Measurements from ENCODE around the gene RCOR1. TPM values are rescaled to one million over a fixed set of nuclear protein-coding genes. Genes with fewer than 3 reads are reported as not detected.
"Not testable (repeated sequence)": the region's sequence is repeated elsewhere in the genome, so short reads cannot be mapped to it uniquely, and the experiment has no call there.

Gene RCOR1
- total RNA-seq, 2 experiments from 2014 or later = 22.1 to 23.4 TPM

DNA sequence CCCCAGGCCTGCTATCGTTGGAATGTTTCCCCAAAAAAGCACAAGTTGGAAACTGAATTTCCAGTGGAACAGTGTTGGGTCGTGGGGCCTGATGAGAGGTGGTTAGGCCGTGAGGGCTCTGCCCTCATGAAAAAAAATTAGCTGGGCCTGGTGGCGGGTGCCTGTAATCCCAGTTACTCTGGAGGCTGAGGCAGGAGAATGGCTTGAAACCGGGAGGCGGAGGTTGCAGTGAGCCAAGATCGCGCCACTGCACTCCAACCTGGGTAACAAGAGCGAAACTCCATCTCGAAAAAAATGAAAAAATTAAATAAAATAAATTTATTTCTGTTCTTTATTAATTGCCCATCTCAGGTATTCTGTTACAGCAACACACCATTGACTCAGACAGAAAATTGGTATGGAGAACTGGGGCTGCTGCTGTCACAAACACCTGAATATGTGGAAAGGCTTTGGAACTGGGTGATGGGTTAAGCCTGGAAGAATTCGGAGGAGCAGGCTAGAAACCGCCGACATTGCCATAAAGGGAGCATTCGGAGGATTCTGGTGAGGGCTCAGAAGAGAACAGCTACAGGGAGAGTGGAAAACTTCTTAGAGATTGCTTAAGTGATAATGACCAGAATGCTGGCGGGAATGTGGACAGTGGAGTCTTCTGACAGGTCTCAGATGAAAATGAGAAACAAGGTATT is 17.1 kb upstream of the RCOR1 start:
- H3K4me3 Mint-ChIP-seq = no peak overlapping the region
- CTCF ChIA-PET = interaction anchor here (0.9 to 1.6 kb wide), 2 partner anchors 9 to 124 kb away, joined by 3 read pairs; no protein-coding TSS in a partner anchor
- H3K9me3 Mint-ChIP-seq = no peaks in the 10 kb centered on the region
- no peaks in the 10 kb centered on the region for H3K36me3 Mint-ChIP-seq (ENCODE audit: low read depth)
- no peak for DNase-seq
- H3K4me1 Mint-ChIP-seq = peaks cover 5% of the 10 kb centered on the region
- peaks cover 10% of the 10 kb centered on the region for H3K27me3 Mint-ChIP-seq
- no peak overlapping the region for H3K27ac Mint-ChIP-seq
- POLR2A ChIA-PET = interaction anchor here (0.9 kb wide), 1 partner anchor 16 kb away, joined by 5 read pairs; no protein-coding TSS in a partner anchor

DNA sequence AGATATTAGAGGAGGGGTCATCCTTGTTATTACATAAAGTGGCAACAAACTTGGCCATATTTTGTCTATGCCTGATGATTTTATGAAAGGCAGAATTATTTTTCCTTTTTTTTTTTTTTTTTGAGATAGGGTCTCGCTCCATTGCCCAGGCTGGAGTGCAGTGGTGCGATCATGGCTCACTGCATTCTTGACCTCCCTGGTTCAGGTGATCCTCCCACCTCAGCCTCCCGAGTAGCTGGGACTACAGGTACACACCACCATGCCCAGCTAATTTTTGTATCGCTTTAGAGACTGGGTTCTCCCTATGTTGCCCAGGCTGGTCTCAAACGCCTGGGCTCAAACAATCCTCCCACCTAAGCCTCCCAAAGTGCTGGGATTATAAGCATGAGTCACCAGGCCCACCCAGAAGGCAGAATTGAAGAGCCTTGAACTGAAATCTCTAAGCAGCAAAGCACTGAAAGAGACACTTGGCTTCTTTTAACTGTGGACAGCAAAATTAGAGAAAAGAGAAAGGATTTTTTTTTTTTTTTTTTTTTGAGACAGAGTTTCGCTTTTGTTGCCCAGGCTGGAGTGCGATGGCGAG is 16.5 kb upstream of the RCOR1 start:
- peaks cover 10% of the 10 kb centered on the region for H3K27me3 Mint-ChIP-seq
- DNase-seq; H3K4me3 Mint-ChIP-seq; H3K27ac Mint-ChIP-seq; H3K9me3 Mint-ChIP-seq; H3K36me3 Mint-ChIP-seq (ENCODE audit: low read depth); POLR2A ChIA-PET; H3K4me1 Mint-ChIP-seq: not testable (repeated sequence)
- CTCF ChIA-PET = interaction anchor here (0.9 to 1.6 kb wide), 2 partner anchors 10 to 124 kb away, joined by 3 read pairs; no protein-coding TSS in a partner anchor

DNA sequence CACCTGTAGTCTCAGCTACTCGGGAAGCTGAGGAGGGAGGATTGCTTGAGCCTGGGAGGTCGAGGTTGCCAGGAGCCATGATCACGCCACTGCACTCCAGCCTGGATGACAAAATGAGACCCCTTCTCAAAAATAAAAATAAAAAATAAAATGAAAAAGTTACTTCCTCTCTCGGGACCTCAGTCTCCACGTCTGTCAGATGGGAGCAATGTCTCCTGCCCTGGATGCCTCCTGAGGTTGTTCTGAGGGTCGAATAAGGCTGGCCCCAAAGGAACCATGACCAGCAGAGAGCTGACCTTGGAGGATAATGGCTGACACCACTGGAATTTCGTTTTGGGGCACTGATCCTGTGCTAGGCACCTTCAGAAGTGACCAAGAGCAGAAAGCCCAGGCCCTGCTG is 13.6 kb upstream of the RCOR1 start:
- POLR2A ChIA-PET = no interaction called here
- Mint-ChIP-seq H3K27ac (no peak overlapping the region), H3K27me3 (peaks cover 5% of the 10 kb centered on the region), H3K4me3 (no peak overlapping the region), H3K4me1 (no peaks in the 10 kb centered on the region), H3K36me3 (ENCODE audit: low read depth) (no peaks in the 10 kb centered on the region), H3K9me3 (no peaks in the 10 kb centered on the region)
- CTCF ChIA-PET = interaction anchor here (0.9 kb wide), 1 partner anchor 54 kb away, joined by 3 read pairs; no protein-coding TSS in a partner anchor
- DNase-seq = no peak

DNA sequence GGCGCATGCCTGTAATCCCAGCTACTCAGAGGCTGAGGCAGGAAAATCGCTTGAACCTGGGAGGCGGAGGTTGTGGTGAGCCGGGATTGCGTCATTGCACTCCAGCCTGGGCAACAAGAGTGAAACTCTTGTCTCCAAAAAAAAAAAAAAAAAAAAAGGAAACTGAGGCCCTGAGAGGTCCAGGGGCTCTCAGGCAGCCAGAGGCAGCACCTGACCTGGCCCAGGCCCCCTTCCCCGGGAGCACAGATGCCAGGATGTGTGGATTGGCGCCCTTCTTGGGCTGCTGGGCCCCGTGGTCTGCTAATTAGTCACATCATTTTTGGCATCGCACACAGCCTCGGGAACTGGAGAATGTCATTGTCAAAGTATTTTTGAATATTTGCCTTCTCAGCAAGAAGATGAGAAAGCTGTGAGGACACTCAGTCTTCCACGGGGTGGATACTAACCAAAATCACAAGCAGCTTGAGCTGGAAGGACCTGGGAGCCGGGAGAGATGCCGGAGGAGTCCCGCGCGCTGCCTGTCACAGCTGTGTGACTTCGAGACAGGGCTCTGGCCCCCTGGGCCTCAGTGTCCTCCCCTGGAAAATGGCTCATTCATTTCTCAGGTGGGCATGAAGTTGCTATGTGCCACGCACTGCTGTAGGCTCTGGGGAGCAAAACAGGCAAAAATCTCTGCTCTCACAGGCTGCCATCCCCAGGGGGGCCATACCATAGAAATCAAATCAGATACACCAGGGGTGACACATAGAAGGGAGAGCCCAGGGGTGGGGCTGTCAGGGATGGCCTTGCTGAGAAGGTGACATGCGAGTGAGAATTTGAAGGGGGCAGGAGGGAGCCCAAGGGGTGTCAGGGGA is 12.5 kb upstream of the RCOR1 start:
- peaks cover 3% of the 10 kb centered on the region for H3K27me3 Mint-ChIP-seq
- DNase-seq = no peak
- H3K4me1 Mint-ChIP-seq = no peaks in the 10 kb centered on the region
- H3K9me3 Mint-ChIP-seq = no peaks in the 10 kb centered on the region
- ChIA-PET POLR2A (no interaction called here), CTCF (interaction anchor here (0.7 to 1.6 kb wide), 4 partner anchors 15 to 73 kb away, joined by 3 to 4 read pairs (median 4); no protein-coding TSS in a partner anchor)
- no peaks in the 10 kb centered on the region for H3K36me3 Mint-ChIP-seq (ENCODE audit: low read depth)
- H3K27ac Mint-ChIP-seq = no peak overlapping the region
- H3K4me3 Mint-ChIP-seq = no peak overlapping the region

DNA sequence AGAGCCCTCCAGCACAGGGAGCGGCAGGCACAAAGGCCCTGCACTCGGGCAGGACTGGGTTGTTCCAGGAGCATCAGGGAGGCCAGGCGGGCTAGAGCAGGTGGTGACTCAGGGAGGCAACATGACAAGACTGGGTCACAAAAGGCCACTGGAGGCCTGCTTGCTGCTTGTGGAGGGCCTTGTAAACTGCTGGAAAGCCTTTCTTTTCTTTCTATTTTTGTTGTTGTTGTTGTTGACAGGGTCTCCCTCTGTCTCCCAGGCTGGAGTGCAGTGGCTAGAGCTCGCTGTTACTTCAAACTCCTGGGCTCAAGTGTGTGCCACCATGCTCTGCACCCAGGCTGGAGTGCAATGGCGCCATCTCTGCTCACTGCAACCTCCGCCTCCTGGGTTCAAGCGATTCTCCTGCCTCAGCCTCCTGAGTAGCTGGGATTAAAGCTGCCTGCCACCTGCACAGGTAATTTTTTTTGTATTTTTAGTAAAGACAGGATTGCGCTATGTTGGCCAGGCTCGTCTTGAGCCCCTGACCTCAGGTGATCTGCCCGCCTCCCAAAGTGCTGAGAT is 11.8 kb upstream of the RCOR1 start:
- ChIA-PET POLR2A (no interaction called here), CTCF (interaction anchor here (1.3 to 1.6 kb wide), 2 partner anchors 14 to 56 kb away, joined by 4 read pairs; no protein-coding TSS in a partner anchor)
- DNase-seq = no peak
- H3K9me3 Mint-ChIP-seq = no peaks in the 10 kb centered on the region
- H3K27me3 Mint-ChIP-seq = peaks cover under 1% of the 10 kb centered on the region
- H3K4me1 Mint-ChIP-seq = no peaks in the 10 kb centered on the region
- no peaks in the 10 kb centered on the region for H3K36me3 Mint-ChIP-seq (ENCODE audit: low read depth)
- H3K27ac Mint-ChIP-seq = no peak overlapping the region
- no peak overlapping the region for H3K4me3 Mint-ChIP-seq

DNA sequence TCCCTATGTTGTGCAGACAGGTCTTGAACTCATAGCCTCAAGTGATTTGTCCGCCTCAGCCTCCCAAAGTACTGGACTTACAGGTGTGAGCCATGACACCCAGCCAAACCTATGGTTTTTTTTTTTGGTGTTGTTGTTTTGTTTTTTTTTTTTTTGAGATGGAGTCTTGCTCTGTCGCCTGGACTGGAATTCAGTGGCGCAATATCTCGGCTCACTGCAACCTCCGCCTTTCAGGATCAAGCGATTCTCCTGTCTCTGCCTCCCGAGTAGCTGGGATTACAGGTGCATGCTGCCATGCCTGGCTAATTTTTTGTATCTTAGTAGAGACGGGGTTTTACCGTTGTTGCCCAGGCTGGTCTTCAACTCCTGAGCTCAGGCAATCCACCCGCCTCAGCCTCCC is 11.3 kb upstream of the RCOR1 start:
- H3K27ac Mint-ChIP-seq = no peak overlapping the region
- DNase-seq = no peak
- no peaks in the 10 kb centered on the region for H3K27me3 Mint-ChIP-seq
- ChIA-PET POLR2A (interaction anchor here (0.7 kb wide), 1 partner anchor 843 kb away, joined by 3 read pairs; no protein-coding TSS in a partner anchor), CTCF (interaction anchor here (1.3 to 1.6 kb wide), 2 partner anchors 14 to 56 kb away, joined by 4 read pairs; no protein-coding TSS in a partner anchor)
- H3K4me1 Mint-ChIP-seq = no peaks in the 10 kb centered on the region
- H3K9me3 Mint-ChIP-seq = no peaks in the 10 kb centered on the region
- H3K36me3 Mint-ChIP-seq (ENCODE audit: low read depth) = no peaks in the 10 kb centered on the region
- no peak overlapping the region for H3K4me3 Mint-ChIP-seq

DNA sequence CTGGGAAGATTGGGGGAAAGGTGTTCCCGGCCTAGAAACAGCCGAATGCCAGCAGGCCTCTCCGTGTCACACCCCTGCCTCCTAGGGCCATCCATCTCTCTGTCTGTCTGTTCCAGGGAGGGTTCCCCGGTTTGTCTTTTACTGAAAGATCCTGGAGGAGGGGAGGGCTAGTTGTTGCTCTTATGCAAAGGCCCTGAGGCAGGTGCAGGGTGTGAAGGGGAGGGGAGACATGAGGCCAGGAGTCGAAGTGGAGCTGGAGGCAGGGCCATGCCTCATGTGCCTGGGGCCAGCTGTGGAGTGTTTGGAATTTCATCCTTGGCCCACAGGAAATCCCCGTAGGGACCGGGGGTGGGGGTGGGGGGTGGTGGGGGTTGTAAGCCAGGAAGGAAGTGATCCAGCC is 8.7 kb upstream of the RCOR1 start:
- no peak overlapping the region for H3K27ac Mint-ChIP-seq
- H3K9me3 Mint-ChIP-seq = no peaks in the 10 kb centered on the region
- ChIA-PET CTCF (no interaction called here), POLR2A (no interaction called here)
- DNase-seq = no peak
- no peaks in the 10 kb centered on the region for H3K4me1 Mint-ChIP-seq
- no peaks in the 10 kb centered on the region for H3K36me3 Mint-ChIP-seq (ENCODE audit: low read depth)
- H3K4me3 Mint-ChIP-seq = no peak overlapping the region
- peaks cover 2% of the 10 kb centered on the region for H3K27me3 Mint-ChIP-seq

DNA sequence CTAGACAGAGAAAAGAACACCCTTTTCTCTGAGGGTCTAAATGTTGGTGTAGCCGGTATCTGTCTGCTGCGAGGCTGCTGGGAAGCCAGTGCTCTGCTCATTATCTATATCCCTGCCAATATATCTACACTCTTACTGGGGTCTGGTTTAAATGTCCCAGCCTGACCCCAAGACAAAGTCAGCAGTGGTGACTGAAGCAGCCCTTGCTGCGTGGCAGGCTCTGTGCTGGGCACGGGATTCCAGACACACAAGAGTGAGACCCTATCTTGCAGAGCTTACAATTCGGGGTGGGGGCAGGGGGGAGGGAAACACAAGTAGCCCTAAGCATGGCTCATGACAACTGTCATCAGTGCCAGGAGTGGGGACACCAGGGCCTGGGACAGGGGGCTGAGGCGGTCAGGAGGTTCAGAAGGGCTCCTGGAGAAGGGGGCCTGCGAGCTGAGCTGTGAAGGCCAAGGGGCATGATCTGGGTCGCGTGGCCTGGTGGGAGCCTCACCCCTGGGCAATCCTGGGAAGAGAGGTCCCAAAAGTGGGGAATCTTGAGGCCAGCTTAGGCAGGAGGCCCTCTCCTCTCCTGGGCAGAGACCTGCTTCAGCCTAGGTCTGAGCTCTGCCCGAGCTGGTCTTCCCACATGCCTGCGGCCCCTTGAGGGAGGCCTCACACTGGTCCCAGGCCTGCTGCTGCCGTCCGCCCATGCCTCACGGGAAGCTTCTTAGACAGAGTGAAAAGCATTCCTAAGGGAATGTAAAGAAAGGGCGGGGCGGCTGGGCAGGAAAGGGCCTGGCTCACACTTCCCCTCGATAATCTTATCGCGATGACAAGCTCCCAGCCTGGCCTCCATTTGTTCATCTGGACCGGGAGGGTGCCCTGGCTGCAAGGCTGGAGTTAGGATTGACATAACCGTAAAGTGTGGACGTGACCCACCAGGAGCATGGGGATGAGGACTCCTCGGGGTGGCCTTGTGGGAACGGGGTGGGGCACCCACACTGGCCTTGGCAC is 7.3 kb upstream of the RCOR1 start:
- ChIA-PET CTCF (interaction anchor here (1.1 kb wide), 1 partner anchor 10 kb away, joined by 4 read pairs; no protein-coding TSS in a partner anchor), POLR2A (interaction anchor here (0.5 kb wide), 1 partner anchor 524 kb away, joined by 3 read pairs; no protein-coding TSS in a partner anchor)
- no peak overlapping the region for H3K27ac Mint-ChIP-seq
- peaks cover 2% of the 10 kb centered on the region for H3K27me3 Mint-ChIP-seq
- no peaks in the 10 kb centered on the region for H3K9me3 Mint-ChIP-seq
- no peaks in the 10 kb centered on the region for H3K4me1 Mint-ChIP-seq
- H3K36me3 Mint-ChIP-seq (ENCODE audit: low read depth) = no peaks in the 10 kb centered on the region
- DNase-seq = no peak
- H3K4me3 Mint-ChIP-seq = no peak overlapping the region

DNA sequence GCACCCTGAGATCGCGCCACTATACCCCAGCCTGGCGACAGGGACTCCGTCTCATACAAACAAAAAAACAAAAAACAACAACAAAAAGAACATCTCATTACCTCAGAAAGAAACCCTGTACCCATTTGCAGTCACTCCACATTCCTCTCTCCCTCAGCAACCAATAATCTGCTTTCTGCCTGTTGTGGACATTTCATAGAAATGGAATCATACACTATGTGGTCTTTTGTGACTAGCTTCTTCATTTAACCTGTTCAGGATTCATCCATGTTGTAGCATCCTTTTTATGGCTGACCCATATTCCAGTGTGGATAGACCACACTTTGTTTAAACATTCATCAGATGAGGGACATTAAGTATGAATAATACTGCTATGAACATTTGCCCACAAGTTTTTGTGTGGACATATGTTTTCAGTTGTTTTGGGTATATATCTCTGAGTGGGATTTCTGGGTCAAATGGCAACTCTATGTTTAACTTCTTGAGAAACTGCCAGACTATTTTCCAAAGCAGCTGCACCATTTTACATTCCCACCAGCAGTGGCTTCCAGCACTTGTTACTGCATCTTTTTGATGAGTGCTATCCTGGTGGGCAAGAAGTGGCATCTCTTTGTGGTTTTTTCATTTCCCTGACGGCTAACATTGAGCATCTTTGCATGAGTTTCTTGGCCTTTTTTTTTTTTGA is 5.9 kb upstream of the RCOR1 start:
- Mint-ChIP-seq H3K9me3 (no peaks in the 10 kb centered on the region), H3K27ac (no peak overlapping the region), H3K36me3 (ENCODE audit: low read depth) (no peaks in the 10 kb centered on the region), H3K27me3 (peaks cover 2% of the 10 kb centered on the region), H3K4me1 (peaks cover 3% of the 10 kb centered on the region), H3K4me3 (no peak overlapping the region)
- no peak for DNase-seq
- ChIA-PET POLR2A (interaction anchor here (1.5 kb wide), 1 partner anchor 24 kb away, joined by 4 read pairs; no protein-coding TSS in a partner anchor), CTCF (interaction anchor here (1.1 kb wide), 1 partner anchor 8 kb away, joined by 4 read pairs; no protein-coding TSS in a partner anchor)

DNA sequence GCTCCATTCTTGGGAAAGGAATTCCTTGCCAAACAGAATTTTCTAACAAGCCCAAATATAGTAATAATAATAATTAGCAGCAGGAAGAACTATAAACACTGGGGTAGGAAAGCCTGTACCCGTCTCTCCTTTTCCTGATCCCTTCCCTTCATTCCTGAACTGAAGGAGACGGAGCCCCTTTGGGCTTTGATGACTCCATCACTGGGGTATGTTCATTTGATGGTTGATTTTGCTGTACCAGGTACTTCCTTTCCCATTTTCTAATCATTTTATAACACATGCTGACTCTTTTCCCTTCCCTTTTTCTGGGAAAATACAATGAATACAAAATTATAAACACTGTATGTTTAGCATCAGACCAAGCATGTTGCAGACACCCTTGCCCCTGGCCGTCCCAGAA is 3.6 kb upstream of the RCOR1 start:
- Mint-ChIP-seq H3K27me3 (peaks cover 2% of the 10 kb centered on the region), H3K27ac (no peak overlapping the region), H3K4me1 (peaks cover 6% of the 10 kb centered on the region), H3K4me3 (no peak overlapping the region), H3K36me3 (ENCODE audit: low read depth) (peaks cover 3% of the 10 kb centered on the region), H3K9me3 (no peaks in the 10 kb centered on the region)
- CTCF ChIA-PET = no interaction called here
- no peak for DNase-seq
- POLR2A ChIA-PET = no interaction called here

DNA sequence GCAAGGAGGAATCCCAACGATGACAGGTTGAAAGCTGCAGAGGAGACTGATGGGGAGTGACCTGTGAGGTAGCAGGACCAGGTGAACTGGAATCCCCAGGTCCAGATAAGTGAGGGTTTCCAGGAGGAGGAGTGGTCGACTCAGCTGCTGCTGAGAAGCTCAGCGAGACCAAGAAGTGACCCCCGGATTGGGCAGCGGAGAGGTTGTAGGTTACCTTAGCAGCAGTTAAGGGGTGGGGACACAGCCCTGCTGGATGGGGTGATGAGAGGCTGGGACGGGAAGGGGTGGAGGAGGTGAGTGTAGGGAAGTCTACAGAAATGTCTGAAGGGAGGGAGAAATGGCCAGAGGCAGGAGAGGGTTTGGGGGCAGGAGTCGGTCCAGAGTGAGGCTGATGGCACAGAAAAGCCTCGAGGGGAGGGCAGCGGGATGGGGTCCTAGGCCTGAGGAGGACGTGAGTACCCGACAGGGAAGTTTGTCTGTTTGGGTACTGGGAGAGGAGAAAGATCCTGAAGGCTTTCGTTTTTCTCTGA is 2.6 kb upstream of the RCOR1 start:
- POLR2A ChIA-PET = interaction anchor here (2.8 kb wide), 1 partner anchor 65 kb away, joined by 19 read pairs; no protein-coding TSS in a partner anchor
- CTCF ChIA-PET = no interaction called here
- peak overlapping the region; percentile 25 for H3K4me3 Mint-ChIP-seq
- no peak for DNase-seq
- H3K27ac Mint-ChIP-seq = no peak overlapping the region
- H3K36me3 Mint-ChIP-seq (ENCODE audit: low read depth) = peaks cover 8% of the 10 kb centered on the region
- peaks cover 2% of the 10 kb centered on the region for H3K27me3 Mint-ChIP-seq
- H3K4me1 Mint-ChIP-seq = peaks cover 16% of the 10 kb centered on the region
- H3K9me3 Mint-ChIP-seq = no peaks in the 10 kb centered on the region

Data from activated CD4-positive, alpha-beta memory T cell treated with anti-CD3 and anti-CD28 coated beads, Interleukin-2, amount 10 ng/mL, durations not matched to agents 7 days and 5 days (primary cell).